ENCODE data around the gene LONP2. TPM values are rescaled to one million over a fixed set of nuclear protein-coding genes. Genes with fewer than 3 reads are reported as not detected.

Gene LONP2
- total RNA-seq, 1 experiment from 2014 or later, result 55.6 TPM

GRCh38 chr16:48323783-48324775 lies 80.0 kb downstream of the LONP2 start:
- Mint-ChIP-seq H3K4me1 (ENCODE audit: insufficient read depth, unreplicated experiment) (no peaks in the 10 kb centered on the region), H3K36me3 (ENCODE audit: insufficient read depth, unreplicated experiment) (peaks cover 36% of the 10 kb centered on the region), H3K27ac (ENCODE audit: low read depth, unreplicated experiment) (no peak overlapping the region), H3K9me3 (ENCODE audit: unreplicated experiment) (no peaks in the 10 kb centered on the region), H3K27me3 (ENCODE audit: insufficient read depth, unreplicated experiment) (no peaks in the 10 kb centered on the region), H3K4me3 (ENCODE audit: unreplicated experiment) (no peak overlapping the region)
- no TSS peak for BruUV-seq (replicated peaks)
- intact Hi-C loops (cut with micrococcal nuclease), result no loop called here
- no peak for DNase-seq (ENCODE audit: unreplicated experiment)
- no peak for TF ChIP-seq CTCF (IDR thresholded peaks at IDR 0.05; ENCODE audit: unreplicated experiment)
- POLR2A ChIA-PET, result interaction anchor here (0.8 to 1.1 kb wide), 2 partner anchors 25 to 36 kb away, joined by 3 read pairs; no protein-coding TSS in a partner anchor
- CTCF ChIA-PET, result no interaction called here

GRCh38 chr16:48326915-48327314 lies 82.8 kb downstream of the LONP2 start:
- no peaks in the 10 kb centered on the region for H3K27me3 Mint-ChIP-seq (ENCODE audit: insufficient read depth, unreplicated experiment)
- intact Hi-C loops (cut with micrococcal nuclease), result no loop called here
- ChIA-PET POLR2A (interaction anchor here (0.7 to 1.0 kb wide), 3 partner anchors 9 to 43 kb away, joined by 3 to 4 read pairs (median 4); no protein-coding TSS in a partner anchor), CTCF (interaction anchor here (0.7 to 1.9 kb wide), 6 partner anchors 9 to 304 kb away, joined by 3 to 8 read pairs (median 4); no protein-coding TSS in a partner anchor)
- H3K36me3 Mint-ChIP-seq (ENCODE audit: insufficient read depth, unreplicated experiment), result peaks cover 51% of the 10 kb centered on the region
- no peaks in the 10 kb centered on the region for H3K9me3 Mint-ChIP-seq (ENCODE audit: unreplicated experiment)
- no peaks in the 10 kb centered on the region for H3K4me1 Mint-ChIP-seq (ENCODE audit: insufficient read depth, unreplicated experiment)
- TF ChIP-seq CTCF (IDR thresholded peaks at IDR 0.05; ENCODE audit: unreplicated experiment), result no peak
- no peak overlapping the region for H3K27ac Mint-ChIP-seq (ENCODE audit: low read depth, unreplicated experiment)
- no peak for DNase-seq (ENCODE audit: unreplicated experiment)
- BruUV-seq (replicated peaks), result no TSS peak
- H3K4me3 Mint-ChIP-seq (ENCODE audit: unreplicated experiment), result no peak overlapping the region

- no peak for DNase-seq (ENCODE audit: unreplicated experiment)
- H3K27me3 Mint-ChIP-seq (ENCODE audit: insufficient read depth, unreplicated experiment), result no peaks in the 10 kb centered on the region
- no peaks in the 10 kb centered on the region for H3K4me1 Mint-ChIP-seq (ENCODE audit: insufficient read depth, unreplicated experiment)
- ChIA-PET POLR2A (no interaction called here), CTCF (interaction anchor here (0.8 kb wide), 1 partner anchor 22 kb away, joined by 3 read pairs; no protein-coding TSS in a partner anchor)
- peaks cover 49% of the 10 kb centered on the region for H3K36me3 Mint-ChIP-seq (ENCODE audit: insufficient read depth, unreplicated experiment)
- H3K27ac Mint-ChIP-seq (ENCODE audit: low read depth, unreplicated experiment), result no peak overlapping the region
- H3K9me3 Mint-ChIP-seq (ENCODE audit: unreplicated experiment), result no peaks in the 10 kb centered on the region
- H3K4me3 Mint-ChIP-seq (ENCODE audit: unreplicated experiment), result no peak overlapping the region
- intact Hi-C loops (cut with micrococcal nuclease), result no loop called here
- TF ChIP-seq CTCF (IDR thresholded peaks at IDR 0.05; ENCODE audit: unreplicated experiment), result no peak
- BruUV-seq (replicated peaks), result no TSS peak
Observed at GRCh38 chr16:48329138-48329537, 85.0 kb downstream of the LONP2 start.

GRCh38 chr16:48330189-48330840 lies 86.2 kb downstream of the LONP2 start:
- Mint-ChIP-seq H3K4me1 (ENCODE audit: insufficient read depth, unreplicated experiment) (no peaks in the 10 kb centered on the region), H3K27ac (ENCODE audit: low read depth, unreplicated experiment) (no peak overlapping the region), H3K4me3 (ENCODE audit: unreplicated experiment) (no peak overlapping the region), H3K27me3 (ENCODE audit: insufficient read depth, unreplicated experiment) (no peaks in the 10 kb centered on the region), H3K9me3 (ENCODE audit: unreplicated experiment) (no peaks in the 10 kb centered on the region), H3K36me3 (ENCODE audit: insufficient read depth, unreplicated experiment) (peaks cover 61% of the 10 kb centered on the region)
- POLR2A ChIA-PET, result interaction anchor here (0.8 to 1.0 kb wide), 2 partner anchors 9 to 11 kb away, joined by 3 to 4 read pairs; no protein-coding TSS in a partner anchor
- intact Hi-C loops (cut with micrococcal nuclease), result no loop called here
- CTCF ChIA-PET, result interaction anchor here (0.6 to 1.2 kb wide), 5 partner anchors 13 to 212 kb away, joined by 3 to 4 read pairs (median 4); no protein-coding TSS in a partner anchor
- no peak for TF ChIP-seq CTCF (IDR thresholded peaks at IDR 0.05; ENCODE audit: unreplicated experiment)
- no peak for DNase-seq (ENCODE audit: unreplicated experiment)
- no TSS peak for BruUV-seq (replicated peaks)

Measured in MCF 10A (cell line).